GM12801 (cell line): ENCODE data around the gene WDR37.

ENCODE experiments used
- TF ChIP-seq, protein P1 (sequence below): IDR thresholded peaks from one replicate; pipeline ENCODE4 v1.5.1; 2011; ENCODE audit warnings: control low read depth; ENCODE audit not compliant: insufficient read length; ENCODE audit errors: extremely low read depth

The WDR37 gene

DNA sequence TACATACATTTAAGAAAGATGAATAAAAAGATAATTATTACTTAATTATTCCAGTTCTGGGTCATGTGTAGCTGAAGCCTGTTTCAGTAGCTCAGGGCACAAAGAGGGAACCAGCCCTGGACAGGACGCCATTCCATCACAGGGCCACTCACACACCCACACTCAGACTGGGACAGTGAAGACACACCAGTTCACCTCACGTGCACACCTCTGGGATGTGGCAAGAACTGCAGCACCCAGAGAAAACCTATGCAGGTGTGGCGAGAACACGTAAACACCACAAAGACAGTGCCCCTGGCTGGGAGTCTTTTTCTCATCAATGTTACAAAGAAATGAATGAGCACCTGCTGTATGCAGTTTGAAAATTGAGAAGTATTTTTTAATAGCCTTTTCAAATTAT is 5.6 kb upstream of the WDR37 start:
- TF ChIP-seq, protein P1, sequence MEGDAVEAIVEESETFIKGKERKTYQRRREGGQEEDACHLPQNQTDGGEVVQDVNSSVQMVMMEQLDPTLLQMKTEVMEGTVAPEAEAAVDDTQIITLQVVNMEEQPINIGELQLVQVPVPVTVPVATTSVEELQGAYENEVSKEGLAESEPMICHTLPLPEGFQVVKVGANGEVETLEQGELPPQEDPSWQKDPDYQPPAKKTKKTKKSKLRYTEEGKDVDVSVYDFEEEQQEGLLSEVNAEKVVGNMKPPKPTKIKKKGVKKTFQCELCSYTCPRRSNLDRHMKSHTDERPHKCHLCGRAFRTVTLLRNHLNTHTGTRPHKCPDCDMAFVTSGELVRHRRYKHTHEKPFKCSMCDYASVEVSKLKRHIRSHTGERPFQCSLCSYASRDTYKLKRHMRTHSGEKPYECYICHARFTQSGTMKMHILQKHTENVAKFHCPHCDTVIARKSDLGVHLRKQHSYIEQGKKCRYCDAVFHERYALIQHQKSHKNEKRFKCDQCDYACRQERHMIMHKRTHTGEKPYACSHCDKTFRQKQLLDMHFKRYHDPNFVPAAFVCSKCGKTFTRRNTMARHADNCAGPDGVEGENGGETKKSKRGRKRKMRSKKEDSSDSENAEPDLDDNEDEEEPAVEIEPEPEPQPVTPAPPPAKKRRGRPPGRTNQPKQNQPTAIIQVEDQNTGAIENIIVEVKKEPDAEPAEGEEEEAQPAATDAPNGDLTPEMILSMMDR, result no peak

DNA sequence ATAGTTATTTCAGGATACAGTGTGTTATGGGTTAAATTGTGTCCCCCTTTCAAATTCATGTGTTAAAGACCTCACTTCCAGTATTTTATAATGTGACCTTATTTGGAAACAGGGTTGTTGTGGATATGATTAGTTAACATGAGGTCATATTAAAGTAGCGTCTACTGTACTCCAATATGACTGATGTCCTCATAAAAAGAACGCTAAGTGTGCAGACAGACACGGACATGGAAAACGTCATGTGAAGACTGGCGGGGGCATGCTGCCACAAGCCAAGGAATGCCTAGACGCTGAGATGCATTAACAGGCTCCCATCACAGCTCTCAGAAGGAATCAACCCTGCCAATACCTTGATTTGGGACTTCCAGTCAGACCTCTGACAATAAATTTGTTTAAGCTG is 1.5 kb upstream of the WDR37 start:
- TF ChIP-seq, protein P1, result no peak

DNA sequence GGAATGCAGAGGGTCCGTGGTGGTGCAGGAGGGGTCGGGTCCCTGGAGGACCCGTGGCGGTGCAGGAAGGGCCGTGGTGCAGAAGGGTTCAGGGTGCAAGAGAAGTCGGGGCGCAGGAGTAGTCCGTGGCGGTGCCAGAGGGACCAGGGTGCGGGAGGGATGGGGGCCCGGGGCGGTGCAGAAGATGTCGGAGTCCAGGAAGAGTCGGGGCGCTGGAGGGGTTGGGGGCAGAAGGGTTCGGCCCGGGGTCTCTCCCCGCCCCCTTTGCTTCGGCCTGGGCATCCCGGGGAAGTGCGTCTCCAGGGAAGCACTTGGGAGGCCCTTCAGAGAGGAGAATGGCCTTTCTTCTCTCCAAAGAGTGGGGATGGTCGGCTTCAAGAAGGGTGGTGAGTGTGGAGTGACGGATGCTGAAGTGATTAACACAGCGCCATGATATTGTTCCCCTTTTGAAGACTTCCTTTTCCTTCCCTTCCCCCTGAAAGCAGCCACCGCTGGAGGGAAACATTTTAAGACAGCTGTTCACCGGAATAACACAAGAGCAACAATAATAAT is 997 bp downstream of the WDR37 start:
- TF ChIP-seq, protein P1, result no peak

DNA sequence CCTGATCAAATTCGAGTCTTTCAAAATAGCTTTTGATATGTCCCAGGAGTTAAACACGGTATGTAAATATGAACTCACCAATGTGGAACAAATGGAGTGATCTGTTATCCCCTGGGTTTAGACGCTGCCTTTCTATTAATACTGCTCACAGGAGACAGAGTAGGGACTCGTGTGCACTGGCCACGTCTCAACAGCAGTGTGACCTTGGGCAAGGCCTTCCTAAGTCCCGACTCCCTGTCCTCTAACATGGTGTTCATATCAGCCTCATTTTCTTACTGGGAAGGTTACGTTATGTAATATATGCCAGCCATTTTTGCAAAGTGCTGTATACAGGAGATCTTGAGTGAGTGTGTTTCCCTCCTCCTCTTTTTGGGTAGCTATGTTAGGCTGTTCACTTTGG is 1.8 kb downstream of the WDR37 start:
- TF ChIP-seq, protein P1, result no peak

DNA sequence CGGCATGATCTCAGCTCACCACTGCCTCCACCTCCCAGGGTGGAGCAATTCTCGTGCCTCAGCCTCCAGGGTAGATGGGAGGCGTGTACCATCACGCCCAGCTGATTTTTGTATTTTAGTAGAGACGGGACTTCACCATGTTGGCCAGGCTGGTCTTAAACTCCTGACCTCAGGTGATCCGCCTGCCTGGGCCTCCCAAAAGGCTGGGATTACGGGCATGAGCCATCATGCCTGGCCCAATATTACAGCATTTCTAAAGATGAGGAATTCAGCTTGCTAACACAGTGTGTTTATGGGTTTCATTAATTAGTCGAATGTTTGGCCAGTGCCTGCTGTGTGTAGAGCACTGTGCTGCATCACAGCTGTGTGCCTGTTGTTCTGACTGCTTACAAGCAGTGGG is 3.7 kb downstream of the WDR37 start:
- TF ChIP-seq, protein P1, result no peak

DNA sequence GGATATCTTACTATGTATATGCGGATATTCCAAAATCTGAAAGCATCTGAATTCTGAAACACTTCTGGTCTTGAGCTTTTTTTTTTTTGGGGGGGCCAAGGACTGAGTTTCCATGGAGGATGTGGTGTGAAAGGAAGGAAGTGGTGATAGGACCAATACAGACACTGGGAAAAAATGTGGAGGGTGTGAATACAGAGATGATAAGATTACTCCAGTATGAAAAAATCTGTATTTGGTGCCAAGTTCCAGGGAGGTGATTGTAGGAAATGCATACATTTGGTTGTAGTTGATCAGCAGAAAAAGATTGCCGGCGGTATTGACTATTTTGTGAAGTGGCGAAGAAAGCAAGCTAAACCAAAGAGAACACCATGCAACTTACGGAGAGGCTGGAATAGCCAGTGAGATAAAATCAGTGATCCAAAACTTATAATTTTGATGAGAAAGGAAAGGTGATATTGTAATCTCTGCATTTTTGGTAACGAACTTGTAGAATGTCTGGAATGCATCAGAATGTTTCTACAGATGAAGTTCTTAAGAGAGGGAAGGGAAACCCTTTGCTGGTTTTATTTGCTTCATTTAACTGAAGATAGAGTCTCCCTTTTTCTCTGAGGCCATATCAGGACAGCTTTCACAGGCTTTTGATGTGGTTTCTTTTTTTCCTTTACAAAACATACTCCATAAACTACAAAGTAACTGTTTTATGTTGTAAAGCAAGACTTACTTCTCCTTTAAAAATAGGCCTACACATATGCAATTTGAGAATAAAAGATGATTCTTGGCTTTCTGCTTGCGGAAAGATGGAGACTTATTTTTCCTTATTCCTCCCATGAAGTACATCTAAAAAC is 6.0 kb downstream of the WDR37 start:
- TF ChIP-seq, protein P1, result no peak

DNA sequence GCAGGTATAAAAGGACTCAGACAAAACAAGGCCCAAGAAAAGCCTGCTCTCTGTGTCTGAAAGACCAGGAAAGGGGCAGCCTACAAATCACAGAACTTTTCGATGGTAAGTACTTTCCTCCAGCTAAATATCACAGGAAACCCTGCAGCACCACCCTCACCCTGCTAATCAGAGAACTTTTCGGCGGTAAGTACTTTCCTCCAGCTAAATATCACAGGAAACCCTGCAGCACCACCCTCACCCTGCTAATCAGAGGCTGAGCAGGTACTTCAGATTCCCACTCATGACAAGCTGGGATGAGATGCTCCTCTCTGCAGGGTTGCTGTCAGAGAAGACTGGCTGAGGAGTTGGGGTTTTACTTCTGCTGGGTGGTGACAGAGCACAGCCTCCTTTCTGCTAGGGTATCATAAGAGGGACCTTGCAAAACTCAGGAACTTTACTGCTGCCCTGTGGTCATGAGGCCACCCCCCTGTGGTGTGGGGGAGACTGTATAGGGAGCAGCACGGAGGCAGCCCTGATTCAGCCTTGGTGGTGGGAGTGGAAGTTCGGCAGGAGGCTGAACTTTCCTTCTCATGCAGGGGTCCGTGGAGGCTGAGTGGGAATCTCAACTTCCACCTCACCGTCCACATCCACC is 7.2 kb downstream of the WDR37 start:
- TF ChIP-seq, protein P1, result no peak
